Muscle of leg (tissue), 11 donors: ENCODE measurements around the gene R3HDM1. TPM values are rescaled to one million over a fixed set of nuclear protein-coding genes. Genes with fewer than 3 reads are reported as not detected.

ENCODE experiments used
- DNase-seq: peaks from one replicate; pipeline ENCODE4 v3.0.0; 2013
- H3K27ac ChIP-seq: one replicate; pipeline ENCODE4 v1.5.1; 2013; ENCODE audit warnings: mild to moderate bottlenecking, low read length, control low read depth
- H3K27me3 ChIP-seq: one replicate; pipeline ENCODE4 v1.6.1; 2013; ENCODE audit warnings: low read length; ENCODE audit not compliant: control insufficient read depth, insufficient read depth
- H3K36me3 ChIP-seq: one replicate; pipeline ENCODE4 v1.6.1; 2013; ENCODE audit warnings: low read length; ENCODE audit not compliant: control insufficient read depth, insufficient read depth
- H3K4me1 ChIP-seq: one replicate; pipeline ENCODE4 v1.6.1; 2013; ENCODE audit warnings: low read length; ENCODE audit not compliant: control insufficient read depth, insufficient read depth
- H3K4me3 ChIP-seq: one replicate; pipeline ENCODE4 v1.5.1; 2013; ENCODE audit warnings: low read length, control low read depth
- H3K9me3 ChIP-seq: replicated peaks from 2 replicates; pipeline ENCODE4 v1.6.1; 2013; ENCODE audit warnings: low read depth, low read length; ENCODE audit not compliant: control insufficient read depth
- WGBS: methylation state at CpG from one replicate; pipeline ENCODE4 v1.1.5; 2013; ENCODE audit warnings: missing lambda C conversion rate; ENCODE audit not compliant: insufficient coverage; 5-methylcytosine and 5-hydroxymethylcytosine counted together
- polyA plus RNA-seq, 8 donors: library from polyadenylated mRNA; unstranded; fragments of 120-200 nt; gene quantifications; one replicate each; pipeline versions ENCODE4 v1.2.1 to v1.2.3, GENCODE V29; 2013; ENCODE audit warnings: inconsistent platforms in 1 of 8, low replicate concordance in 1 of 8; ENCODE audit not compliant: insufficient read length in 8 of 8, insufficient read depth in 1 of 8
- total RNA-seq: library from RNA; stranded (reverse); fragments of 120-200 nt; gene quantifications from one replicate; pipeline ENCODE4 v1.2.4, GENCODE V29; 2013

The R3HDM1 gene
- total and polyA plus RNA-seq, 9 donors = 10.4 to 29.7 (median 23.7) TPM

- no peak overlapping the region for H3K27ac ChIP-seq
- DNase-seq = no peak
- H3K4me3 ChIP-seq = no peak overlapping the region
- no peaks in the 10 kb centered on the region for H3K9me3 ChIP-seq
- no peaks in the 10 kb centered on the region for H3K4me1 ChIP-seq
- peaks cover 15% of the 10 kb centered on the region for H3K36me3 ChIP-seq
- 95% methylated on average over 11 of the region's 12 CpGs for WGBS
- H3K27me3 ChIP-seq = no peaks in the 10 kb centered on the region
These were observed 126.7 kb downstream of the R3HDM1 start for GRCh38 chr2:135657806-135658582.

GRCh38 chr2:135662088-135662487, 130.8 kb downstream of the R3HDM1 start:
- Histone ChIP-seq H3K4me1 (no peaks in the 10 kb centered on the region), H3K4me3 (no peak overlapping the region), H3K27ac (no peak overlapping the region), H3K9me3 (no peaks in the 10 kb centered on the region), H3K36me3 (peaks cover 9% of the 10 kb centered on the region), H3K27me3 (no peaks in the 10 kb centered on the region)
- no peak for DNase-seq
- WGBS = no CpG with 5 or more reads among the region's 1 CpG

GRCh38 chr2:135663148-135663700, 131.9 kb downstream of the R3HDM1 start:
- Histone ChIP-seq H3K4me1 (no peaks in the 10 kb centered on the region), H3K36me3 (peaks cover 9% of the 10 kb centered on the region), H3K27ac (no peak overlapping the region), H3K4me3 (no peak overlapping the region), H3K9me3 (no peaks in the 10 kb centered on the region), H3K27me3 (no peaks in the 10 kb centered on the region)
- no peak for DNase-seq

GRCh38 chr2:135664623-135665068, 133.4 kb downstream of the R3HDM1 start:
- Histone ChIP-seq H3K27me3 (no peaks in the 10 kb centered on the region), H3K4me1 (no peaks in the 10 kb centered on the region), H3K4me3 (no peak overlapping the region), H3K36me3 (peaks cover 7% of the 10 kb centered on the region), H3K27ac (no peak overlapping the region), H3K9me3 (no peaks in the 10 kb centered on the region)
- no peak for DNase-seq

GRCh38 chr2:135667045-135667444, 135.8 kb downstream of the R3HDM1 start:
- no peak overlapping the region for H3K27ac ChIP-seq
- peaks cover 2% of the 10 kb centered on the region for H3K36me3 ChIP-seq
- H3K4me3 ChIP-seq = no peak overlapping the region
- no peaks in the 10 kb centered on the region for H3K9me3 ChIP-seq
- no peaks in the 10 kb centered on the region for H3K4me1 ChIP-seq
- DNase-seq = peak; percentile 71
- no peaks in the 10 kb centered on the region for H3K27me3 ChIP-seq

- Histone ChIP-seq H3K4me3 (no peak overlapping the region), H3K27me3 (no peaks in the 10 kb centered on the region), H3K36me3 (peaks cover 4% of the 10 kb centered on the region), H3K27ac (no peak overlapping the region), H3K9me3 (no peaks in the 10 kb centered on the region), H3K4me1 (no peaks in the 10 kb centered on the region)
- no peak for DNase-seq
- no CpG with 5 or more reads among the region's 1 CpG for WGBS
These were observed 143.2 kb downstream of the R3HDM1 start for GRCh38 chr2:135674453-135674852.

- H3K4me1 ChIP-seq = no peaks in the 10 kb centered on the region
- peaks cover 8% of the 10 kb centered on the region for H3K36me3 ChIP-seq
- no peak overlapping the region for H3K27ac ChIP-seq
- no peak for DNase-seq
- H3K27me3 ChIP-seq = no peaks in the 10 kb centered on the region
- no peaks in the 10 kb centered on the region for H3K9me3 ChIP-seq
- WGBS = 90% methylated on average over 2 of the region's 3 CpGs
- no peak overlapping the region for H3K4me3 ChIP-seq
These were observed 144.7 kb downstream of the R3HDM1 start for GRCh38 chr2:135676031-135676430.

- WGBS = no CpG with 5 or more reads among the region's 2 CpGs
- no peak for DNase-seq
- no peaks in the 10 kb centered on the region for H3K9me3 ChIP-seq
- no peak overlapping the region for H3K4me3 ChIP-seq
- H3K4me1 ChIP-seq = no peaks in the 10 kb centered on the region
- no peak overlapping the region for H3K27ac ChIP-seq
- no peaks in the 10 kb centered on the region for H3K27me3 ChIP-seq
- H3K36me3 ChIP-seq = peaks cover 8% of the 10 kb centered on the region
These were observed 147.8 kb downstream of the R3HDM1 start for GRCh38 chr2:135679125-135679524.

GRCh38 chr2:135685361-135685760, 154.1 kb downstream of the R3HDM1 start:
- WGBS = no CpG with 5 or more reads among the region's 1 CpG
- Histone ChIP-seq H3K36me3 (peaks cover 7% of the 10 kb centered on the region), H3K4me1 (no peaks in the 10 kb centered on the region), H3K4me3 (no peak overlapping the region), H3K27ac (no peak overlapping the region), H3K9me3 (no peaks in the 10 kb centered on the region), H3K27me3 (no peaks in the 10 kb centered on the region)
- no peak for DNase-seq

GRCh38 chr2:135688978-135689377, 157.7 kb downstream of the R3HDM1 start:
- no peaks in the 10 kb centered on the region for H3K9me3 ChIP-seq
- no peak for DNase-seq
- H3K4me1 ChIP-seq = no peaks in the 10 kb centered on the region

GRCh38 chr2:135689679-135690078, 158.4 kb downstream of the R3HDM1 start:
- Histone ChIP-seq H3K27me3 (no peaks in the 10 kb centered on the region), H3K36me3 (peaks cover 2% of the 10 kb centered on the region), H3K27ac (no peak overlapping the region), H3K4me1 (no peaks in the 10 kb centered on the region), H3K4me3 (no peak overlapping the region), H3K9me3 (no peaks in the 10 kb centered on the region)
- DNase-seq = no peak
- no CpG with 5 or more reads among the region's 3 CpGs for WGBS

More at GRCh38 chr2:135688978-135689377, 157.7 kb downstream of the R3HDM1 start:
- no peak overlapping the region for H3K4me3 ChIP-seq
- peaks cover 3% of the 10 kb centered on the region for H3K36me3 ChIP-seq
- H3K27me3 ChIP-seq = no peaks in the 10 kb centered on the region
- H3K27ac ChIP-seq = no peak overlapping the region
